GM18498 (cell line): ENCODE data around the gene CDH4.

Experiments used
- ATAC-seq: cut with Tn5 transposase; IDR thresholded peaks from one replicate; pipeline ENCODE4 v1.9.1; 2021; ENCODE audit warnings: mild to moderate bottlenecking, moderate library complexity; ENCODE audit not compliant: unreplicated experiment

Gene CDH4

DNA sequence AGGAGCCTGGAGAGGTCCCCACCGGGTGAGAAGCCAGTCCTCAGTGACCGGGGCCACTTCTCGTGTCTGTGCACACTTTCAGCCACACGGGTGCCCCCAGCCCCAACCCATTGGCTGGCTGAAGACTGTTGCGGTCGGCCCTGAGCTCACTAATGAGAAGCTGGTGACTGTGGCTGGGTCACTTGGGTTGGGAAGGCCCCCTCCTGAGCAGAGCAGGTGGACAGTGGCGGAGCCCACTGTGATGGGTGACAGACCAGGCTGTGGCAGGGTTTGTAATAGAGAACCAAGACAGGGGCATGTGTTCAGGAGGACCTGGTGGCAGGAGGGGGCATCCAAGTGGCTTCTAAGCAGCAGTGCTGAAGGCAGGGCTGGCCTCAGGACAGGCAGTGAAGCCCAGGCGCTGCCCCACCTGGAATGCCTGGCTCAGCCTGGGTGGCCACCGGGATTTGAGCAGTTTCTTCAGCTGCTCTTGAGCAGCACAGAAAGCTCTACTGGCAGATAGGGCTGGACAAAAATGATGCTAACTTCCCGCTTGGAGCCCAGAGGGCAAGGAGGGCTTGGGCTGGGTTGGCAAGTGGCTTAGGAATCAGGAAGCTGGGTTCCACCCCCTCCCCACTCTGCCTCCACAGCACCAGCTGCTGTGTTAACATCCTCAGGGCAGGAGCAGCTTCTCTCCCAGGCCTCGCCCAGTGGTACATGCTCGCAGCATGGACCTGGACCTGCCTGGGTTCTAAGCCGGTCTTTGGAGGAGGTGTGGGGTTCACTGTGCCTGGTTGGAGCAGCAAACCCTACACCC is 256.4 kb downstream of the CDH4 start:
- ATAC-seq = no peak

DNA sequence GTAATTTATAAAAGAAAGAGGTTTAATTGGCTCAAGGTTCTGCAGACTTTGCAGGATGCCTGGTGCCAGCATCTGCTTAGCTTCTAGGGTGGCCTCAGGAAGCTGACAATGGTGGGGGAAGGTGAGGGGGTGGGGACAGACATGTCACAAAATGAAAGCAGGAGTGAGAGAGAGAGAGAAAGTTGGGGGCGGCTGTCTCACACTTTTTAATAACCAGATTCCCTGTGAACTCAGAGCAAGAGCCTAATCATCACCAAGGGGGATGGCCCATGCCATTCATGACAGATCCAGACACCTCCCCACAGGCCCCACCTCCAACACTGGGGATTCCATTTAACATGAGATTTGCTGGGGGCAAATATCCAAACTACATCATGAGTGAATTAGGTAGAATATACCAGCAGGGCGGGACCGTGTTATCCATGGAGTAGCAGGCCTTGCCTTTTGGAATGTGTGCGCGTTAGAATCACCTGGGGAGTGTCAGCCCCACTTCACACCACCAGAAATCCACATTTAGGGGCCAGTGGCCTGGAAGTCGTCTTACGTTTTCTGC is 258.8 kb downstream of the CDH4 start:
- no peak for ATAC-seq

DNA sequence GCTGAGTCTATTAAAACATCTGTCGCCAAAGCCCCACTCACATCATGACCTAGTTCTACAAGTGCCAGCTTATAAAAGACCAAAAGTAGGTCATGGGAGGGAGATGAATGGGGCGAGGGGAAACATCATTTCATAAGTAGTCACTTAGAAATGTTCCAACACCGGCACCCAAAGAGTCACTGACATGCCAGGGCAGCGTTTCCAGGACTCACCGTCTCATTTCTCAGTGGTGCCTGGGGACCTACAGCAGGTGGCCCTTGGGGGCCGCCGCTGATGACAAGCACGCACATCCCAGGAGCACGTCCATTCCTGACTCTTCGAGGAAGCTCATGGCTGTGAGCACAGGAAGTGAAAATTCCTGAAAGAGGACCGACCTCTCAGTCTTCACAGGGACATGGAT is 260.4 kb downstream of the CDH4 start:
- no peak for ATAC-seq

DNA sequence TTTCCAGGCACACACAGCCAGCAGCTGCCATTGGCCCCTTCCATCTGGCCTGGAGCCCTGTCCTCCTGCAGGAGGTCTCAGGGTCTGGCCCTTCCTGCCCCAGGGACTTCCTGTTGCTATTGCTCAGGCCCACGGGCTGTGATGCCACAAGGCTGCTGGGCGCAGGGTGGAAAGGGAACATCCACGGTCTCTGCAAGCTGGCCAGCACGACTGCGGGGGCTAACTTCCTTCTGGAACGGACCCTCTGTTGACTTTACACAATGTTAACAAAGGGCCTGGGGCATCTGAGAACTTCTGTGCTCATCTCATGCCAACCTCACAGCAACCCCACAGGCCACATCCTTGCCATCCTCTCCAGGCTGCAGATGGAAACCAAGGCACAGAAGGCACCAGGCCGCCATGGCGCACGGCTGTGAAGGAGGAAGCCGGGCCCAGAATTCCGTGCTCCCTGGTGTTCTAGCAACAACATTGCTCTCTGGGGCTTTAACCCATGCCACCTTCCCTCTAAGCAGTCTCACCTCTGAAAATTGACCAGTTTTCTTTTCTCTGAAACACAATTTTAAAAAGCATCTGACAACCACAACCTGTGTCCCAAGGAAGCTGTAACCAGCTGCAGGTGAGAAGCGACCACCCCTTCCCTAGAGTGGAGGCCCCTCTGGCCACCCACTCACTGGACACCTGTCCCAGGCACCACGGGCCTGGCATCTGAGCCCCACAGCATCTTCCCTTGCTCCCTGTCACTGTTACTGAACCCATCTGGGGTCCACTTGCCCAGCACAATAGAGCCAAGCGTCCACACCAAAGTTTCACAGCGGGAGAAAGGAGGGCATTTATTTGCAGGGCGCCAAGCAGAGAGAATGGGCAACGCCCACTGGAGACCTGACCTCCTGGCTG is 261.3 kb downstream of the CDH4 start:
- ATAC-seq = no peak

DNA sequence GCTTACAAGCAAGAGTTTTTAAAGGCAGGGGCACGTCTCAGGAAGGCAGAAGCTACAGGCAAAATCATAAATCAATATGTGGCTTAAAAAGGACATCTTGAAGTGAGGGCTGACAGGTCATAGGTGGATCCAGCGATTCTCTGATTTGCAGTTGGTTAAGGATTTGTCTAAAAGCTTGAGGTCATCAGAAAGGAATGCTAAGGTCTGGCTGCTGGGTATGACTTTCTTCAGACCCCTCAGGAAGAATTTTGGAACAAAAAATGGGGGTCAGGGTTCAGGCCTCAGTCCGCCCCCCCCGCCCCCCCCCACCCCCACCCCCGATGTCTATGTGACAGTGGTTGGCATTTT is 261.9 kb downstream of the CDH4 start:
- ATAC-seq = no peak

DNA sequence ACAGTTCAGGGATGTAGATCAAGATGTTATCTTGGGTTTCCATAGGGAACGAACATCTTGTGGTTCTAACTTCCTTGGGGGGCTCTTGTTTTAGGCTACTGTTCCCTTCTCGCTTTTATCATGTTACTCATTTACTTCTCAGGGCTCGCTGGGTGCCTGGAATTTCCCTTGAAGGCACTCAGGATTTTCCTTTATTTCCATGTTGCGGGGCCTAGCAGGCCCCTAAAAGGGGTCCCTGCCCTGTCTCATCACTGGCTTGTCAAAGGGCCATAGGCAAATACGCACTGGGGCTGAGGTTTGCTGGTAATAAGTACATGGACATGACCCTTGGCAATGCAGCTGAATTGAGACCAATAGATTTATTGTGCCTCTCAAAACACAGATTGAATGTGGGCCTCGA is 262.3 kb downstream of the CDH4 start:
- no peak for ATAC-seq

DNA sequence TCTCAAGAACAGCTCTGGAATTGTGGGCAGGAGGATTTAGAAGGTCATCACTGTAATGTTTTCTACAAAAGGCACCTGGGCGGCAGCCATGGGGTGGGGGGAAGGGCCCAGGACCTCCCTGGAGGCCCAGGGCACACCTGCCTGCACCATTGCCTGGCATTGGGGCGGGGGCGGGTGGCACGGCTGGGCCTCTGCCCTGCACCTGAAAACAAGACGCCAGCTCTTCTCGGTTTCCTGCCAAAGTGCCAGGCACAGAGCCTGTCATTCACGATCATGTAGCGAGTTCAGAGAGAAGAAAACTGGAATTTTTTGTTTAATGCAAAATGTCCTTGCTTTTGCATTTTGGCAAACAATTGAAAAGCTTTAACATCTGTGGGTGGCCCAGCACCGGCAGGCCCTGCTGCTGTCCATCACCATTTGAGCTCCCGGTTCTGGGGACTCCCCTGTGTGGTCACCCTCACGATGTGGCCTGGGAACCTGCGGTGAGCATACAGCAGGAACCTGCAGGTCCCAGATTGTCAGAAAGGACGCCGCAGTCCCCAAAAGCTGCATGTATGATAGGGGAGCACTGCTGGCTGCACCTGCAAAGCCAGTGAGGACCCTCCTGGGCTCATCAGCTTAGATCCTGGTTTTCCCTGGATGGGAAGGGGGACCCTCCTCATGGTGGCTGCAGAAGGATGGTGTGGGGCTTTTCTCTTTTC is 262.9 kb downstream of the CDH4 start:
- no peak for ATAC-seq

DNA sequence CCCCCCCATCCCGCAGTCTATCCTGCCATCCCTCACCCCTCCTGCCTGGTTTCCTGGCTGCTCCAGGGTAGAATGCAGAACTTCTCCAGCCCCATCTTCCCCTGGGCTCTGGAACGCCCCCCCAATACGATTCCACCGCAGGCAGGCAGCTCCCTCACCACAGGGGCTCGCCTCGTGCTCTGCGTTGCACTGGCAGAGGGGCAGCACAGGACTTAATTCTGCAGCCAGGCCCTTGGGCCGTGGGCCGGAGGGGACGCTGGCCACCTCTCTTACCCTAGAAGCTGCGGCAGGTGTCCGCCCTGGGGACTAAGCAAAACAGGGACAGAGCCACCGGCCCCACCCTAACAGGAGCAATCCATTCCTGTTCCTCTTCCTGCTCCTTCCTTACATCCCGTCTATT is 263.9 kb downstream of the CDH4 start:
- no peak for ATAC-seq

DNA sequence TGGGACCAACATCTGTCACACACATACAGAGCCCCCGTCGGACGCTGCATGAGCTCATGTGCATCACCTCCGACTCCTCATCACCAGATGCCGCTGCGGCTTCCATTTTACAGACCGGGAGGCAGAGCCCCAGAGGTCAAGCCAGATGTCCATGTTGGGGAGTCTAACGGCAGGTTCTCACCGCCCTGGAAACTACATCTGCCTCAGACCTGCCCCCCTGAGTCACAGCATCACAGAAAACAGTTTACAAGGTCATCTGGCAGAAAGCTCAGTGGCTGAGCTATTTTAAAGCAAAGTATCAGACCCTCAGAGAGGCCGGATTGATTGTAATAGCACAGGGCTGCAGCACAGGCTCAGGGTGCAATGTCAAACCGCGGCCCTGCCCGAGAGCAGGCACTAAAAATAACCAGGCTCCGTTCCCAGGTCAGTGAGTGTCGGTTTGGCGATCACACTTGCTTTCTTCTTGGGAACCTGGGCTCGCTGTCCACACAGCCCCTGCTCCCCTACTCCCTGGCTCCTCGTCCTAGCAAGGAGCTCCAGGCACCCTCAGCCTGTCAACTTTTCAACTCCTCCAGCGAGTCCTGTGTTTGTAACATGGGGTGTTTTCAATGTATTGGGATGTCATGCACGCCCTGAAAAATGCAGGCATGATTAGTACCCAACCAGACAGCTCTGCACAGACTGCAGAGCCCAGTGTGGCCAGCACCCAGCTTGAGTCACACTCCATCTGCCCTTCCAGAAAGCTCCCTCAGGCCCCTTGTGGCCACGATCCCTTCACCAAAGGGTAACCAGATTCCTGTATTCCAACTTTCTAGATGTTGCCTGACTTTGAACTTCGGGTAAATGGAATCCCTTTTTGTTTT is 264.5 kb downstream of the CDH4 start:
- ATAC-seq = no peak

DNA sequence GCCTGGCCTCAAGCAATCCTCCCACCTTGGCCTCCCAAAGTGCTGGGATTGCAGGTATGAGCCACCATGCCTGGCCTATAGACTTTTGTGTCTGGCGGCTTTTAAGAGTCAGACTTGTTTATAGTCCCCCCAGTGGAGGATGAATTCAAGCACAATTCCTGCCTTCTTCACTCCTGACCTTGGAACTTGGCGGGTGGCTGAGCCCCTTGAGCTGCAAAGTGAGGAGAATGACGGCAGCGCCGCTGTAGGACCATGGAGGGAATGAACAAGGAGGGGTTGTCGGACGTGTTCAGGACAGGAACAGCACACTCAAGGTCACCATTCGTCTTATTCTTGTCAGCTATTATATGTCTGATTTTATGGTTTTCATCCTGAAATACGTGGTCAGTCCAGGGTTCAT is 265.4 kb downstream of the CDH4 start:
- ATAC-seq = no peak

DNA sequence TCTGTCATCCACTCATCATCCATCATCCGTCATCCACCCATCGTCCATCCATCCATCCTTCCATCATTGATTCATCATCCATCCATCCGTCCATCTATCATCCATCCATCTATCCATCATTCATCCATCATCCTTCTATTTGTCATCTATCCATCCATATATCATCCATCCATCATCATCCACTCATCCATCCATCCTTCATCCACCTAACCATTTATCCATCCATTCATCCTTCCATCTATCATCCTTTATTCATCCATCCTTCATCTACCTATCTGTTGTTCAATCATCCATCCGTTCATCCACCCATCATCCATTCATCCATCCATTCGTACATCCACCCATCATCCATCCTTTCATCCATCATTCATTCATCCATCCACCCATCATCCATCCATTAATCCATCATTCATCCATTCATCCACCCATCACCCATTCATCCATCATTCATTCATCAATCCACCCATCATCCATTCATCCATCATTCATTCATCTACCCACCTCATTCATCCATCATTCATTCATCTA is 266.4 kb downstream of the CDH4 start:
- no peak for ATAC-seq

DNA sequence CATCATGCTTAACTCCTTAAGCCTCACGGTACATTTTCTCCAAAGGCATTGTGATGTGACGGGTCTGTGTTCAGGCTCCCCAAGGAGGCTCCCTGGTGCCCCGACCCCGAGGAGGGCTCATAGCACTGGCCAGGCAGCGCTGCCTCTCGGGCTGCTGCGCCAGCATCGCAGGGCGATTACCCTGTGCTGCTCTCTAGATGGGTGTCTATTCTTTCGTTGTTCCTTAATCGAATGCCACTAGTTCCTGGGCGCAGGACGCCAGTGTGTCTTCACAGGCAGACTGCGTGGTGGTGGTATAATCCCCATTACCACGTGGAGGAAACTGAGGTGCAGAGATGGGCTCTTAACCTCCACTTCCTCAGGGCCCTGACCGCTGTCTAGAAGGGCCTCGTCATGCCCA is 267.4 kb downstream of the CDH4 start:
- no peak for ATAC-seq

DNA sequence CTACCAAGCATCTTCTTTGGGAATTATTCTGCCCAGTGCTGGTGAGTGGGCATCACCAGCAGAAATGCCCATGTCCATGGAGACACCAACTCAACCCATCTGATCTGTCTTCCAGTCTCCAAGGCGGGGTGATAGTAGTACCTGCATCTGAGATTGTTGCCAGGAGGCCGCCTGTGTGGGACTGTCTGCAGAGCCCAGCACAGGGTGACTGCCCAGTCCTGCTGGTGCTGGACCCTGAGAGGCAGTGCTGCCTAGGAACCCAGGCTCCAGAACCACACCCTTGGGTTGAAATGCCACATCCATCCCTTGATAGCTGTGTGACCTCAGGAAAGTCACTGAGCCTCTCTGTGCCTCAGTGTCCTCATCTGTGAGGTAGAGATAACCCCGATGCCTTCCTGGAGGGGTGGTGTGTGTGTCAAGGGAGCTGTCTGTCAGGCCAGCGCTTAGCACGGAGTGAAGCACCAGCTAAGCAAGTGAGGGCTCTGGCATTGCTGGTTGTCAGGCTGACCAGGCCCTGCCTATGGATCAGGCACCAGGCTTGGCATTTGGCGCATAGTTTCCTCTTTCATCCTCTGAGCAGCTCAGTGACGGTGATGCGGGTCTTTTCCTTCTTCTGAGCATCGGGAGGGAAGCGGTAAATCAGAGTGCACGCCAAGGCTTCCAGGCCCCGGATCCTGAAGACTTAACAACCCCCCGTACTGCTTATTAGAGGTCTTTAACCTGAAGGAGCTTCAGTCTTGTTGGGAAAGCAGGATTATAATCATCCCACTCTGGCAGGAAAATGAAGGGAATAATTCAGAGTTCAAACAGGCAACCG is 268.2 kb downstream of the CDH4 start:
- no peak for ATAC-seq

DNA sequence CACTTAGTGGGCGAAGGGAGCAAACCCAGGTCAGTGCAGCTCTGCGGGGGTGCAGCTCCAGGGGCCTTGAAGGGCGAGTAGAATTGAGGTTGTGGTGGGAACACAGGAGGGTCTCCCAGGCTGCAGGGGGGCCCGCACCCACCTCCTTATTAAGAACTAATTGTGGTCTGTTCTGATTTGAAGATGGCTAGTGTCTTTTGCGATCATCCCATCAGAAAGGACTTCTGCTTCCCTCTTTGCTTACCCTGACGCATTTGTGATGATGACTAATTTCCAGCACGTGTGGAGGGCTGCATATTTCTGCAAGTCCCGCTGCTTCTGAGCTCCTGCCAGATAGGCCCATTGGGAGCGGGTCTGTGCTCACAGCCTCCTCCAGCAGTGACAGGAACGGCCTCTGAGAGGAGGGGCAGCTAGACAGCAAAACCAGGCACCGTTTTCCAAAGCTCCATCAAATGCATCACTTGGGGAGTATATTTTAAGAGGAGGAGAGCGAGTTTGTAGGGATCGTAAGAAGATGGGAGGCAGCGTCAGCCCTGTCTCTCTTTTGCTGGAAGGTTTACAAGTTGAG is 268.9 kb downstream of the CDH4 start:
- ATAC-seq = no peak

DNA sequence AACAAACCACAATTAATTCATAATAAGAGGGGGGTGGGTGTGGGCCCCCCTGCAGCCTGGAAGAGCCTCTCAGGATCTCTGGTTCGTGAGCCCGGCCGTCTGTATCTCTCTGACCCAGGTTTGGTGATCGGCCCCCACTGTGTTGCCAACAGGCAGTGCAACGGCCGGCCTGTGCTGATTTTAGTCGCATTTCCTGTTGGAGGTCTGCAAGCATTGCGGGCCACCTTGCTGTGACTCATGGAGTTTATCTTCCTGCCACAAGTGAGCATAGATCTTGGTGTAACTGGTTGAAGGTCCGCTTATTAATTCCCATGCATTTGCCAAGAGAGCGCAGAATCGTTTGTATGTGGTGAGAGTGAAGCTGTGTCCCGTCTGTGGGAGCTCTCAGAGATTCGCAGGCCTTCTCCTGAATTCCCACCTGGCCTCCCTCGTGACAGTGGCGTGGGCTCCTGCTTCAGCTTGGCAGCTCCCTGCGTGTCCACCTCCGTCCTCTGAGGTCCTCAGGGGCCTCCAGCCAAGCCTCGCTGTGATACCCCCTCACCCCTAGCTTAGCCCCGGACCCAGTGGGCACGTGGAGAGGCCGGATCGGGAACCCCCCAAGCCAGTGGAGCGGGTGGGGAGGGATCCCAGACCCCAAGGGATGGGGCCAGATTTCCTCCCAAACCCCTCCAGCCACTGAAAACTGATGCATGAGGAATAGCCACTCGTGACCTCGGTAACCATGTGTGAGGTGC is 269.8 kb downstream of the CDH4 start:
- no peak for ATAC-seq

DNA sequence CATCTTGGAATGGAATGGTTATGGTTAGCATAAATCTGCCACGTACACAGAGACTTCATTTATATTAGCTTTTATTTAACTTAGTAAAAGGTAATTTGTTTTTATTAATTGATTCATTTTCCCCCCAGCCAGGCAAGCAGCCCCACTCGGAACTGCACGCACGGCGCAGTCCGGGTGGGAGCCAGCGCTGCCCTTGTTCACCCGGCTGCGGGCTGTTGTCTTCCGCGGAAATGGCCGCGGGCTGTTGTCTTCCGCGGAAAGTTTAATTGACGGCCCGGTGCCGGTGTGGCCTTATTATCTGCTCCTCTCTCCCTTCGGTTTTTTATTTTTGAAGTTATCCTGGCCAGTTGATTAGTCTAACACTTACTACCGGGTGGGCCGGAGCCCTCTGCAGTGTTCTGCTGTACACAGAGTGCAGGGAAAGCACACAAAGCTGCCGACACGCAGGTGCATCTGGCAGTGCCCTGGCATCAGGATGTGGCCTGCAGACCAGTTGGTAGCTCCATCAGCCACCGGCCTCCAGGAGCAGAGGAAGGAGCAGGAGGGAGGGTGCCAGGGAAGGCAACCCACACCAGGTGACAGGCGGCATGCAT is 270.5 kb downstream of the CDH4 start:
- ATAC-seq = no peak

DNA sequence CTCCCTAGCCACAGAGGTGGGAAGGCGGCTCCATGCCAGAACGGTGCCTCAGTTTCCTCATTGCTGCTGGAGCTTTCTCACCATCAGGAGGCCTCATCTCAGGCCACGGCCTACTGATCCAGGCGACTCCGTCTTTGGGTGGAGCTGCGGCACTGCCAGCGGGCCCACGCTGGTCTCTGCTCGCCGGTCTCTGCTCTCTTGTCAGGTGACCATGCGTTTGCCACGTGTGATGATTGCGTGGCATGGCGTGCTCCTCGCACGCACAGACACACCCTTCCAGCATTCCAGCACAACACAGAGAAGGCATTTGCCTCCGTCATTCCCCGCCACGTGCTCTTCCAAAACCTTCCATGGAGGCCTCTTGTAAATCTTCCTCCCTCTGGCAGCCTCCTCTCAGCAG is 271.1 kb downstream of the CDH4 start:
- ATAC-seq = no peak
